Mesendoderm (in vitro differentiated cells): ENCODE results near the gene ICAM4.

Experiments used
- DNase-seq: peaks from one replicate; pipeline ENCODE4 v3.0.0; 2013
- H2AK5ac ChIP-seq: 2 replicates; pipeline ENCODE4 v1.6.1; 2013; ENCODE audit warnings: low read length, inconsistent platforms
- H2BK120ac ChIP-seq: 2 replicates; pipeline ENCODE4 v1.6.1; 2013; ENCODE audit warnings: low read depth, mild to moderate bottlenecking, low read length, moderate library complexity, mixed read lengths
- H2BK15ac ChIP-seq: replicated peaks from 2 replicates; pipeline ENCODE4 v1.6.1; 2013; ENCODE audit warnings: low read depth, mild to moderate bottlenecking, moderate library complexity
- H2BK5ac ChIP-seq: 2 replicates; pipeline ENCODE4 v1.6.1; 2013; ENCODE audit warnings: low read length, inconsistent platforms
- H3K18ac ChIP-seq: 2 replicates; pipeline ENCODE4 v1.6.1; 2013; ENCODE audit warnings: mild to moderate bottlenecking, low read length, mixed read lengths
- H3K23ac ChIP-seq: one replicate; pipeline ENCODE4 v1.6.1; 2013; ENCODE audit warnings: low read length
- H3K27ac ChIP-seq: 2 replicates; pipeline ENCODE4 v1.5.1; 2013; ENCODE audit warnings: low read depth, mild to moderate bottlenecking, inconsistent platforms, low read length, moderate library complexity
- H3K27me3 ChIP-seq: 2 replicates; pipeline ENCODE4 v1.6.1; 2013; ENCODE audit warnings: low read length, control low read depth, mild to moderate bottlenecking, inconsistent platforms; ENCODE audit not compliant: insufficient read depth, poor library complexity
- H3K36me3 ChIP-seq: 2 replicates; pipeline ENCODE4 v1.6.1; 2013; ENCODE audit warnings: low read length, inconsistent platforms; ENCODE audit not compliant: control insufficient read depth, insufficient read depth
- H3K4ac ChIP-seq: one replicate; pipeline ENCODE4 v1.6.1; 2013; ENCODE audit warnings: low read depth, mild to moderate bottlenecking, low read length, moderate library complexity
- H3K4me1 ChIP-seq: 2 replicates; pipeline ENCODE4 v1.6.1; 2013; ENCODE audit warnings: low read depth, low read length, inconsistent platforms; ENCODE audit not compliant: control insufficient read depth
- H3K4me2 ChIP-seq: 2 replicates; pipeline ENCODE4 v1.6.1; 2013; ENCODE audit warnings: low read length
- H3K4me3 ChIP-seq: 2 replicates; pipeline ENCODE4 v1.5.1; 2013; ENCODE audit warnings: mild to moderate bottlenecking, low read length
- H3K56ac ChIP-seq: one replicate; pipeline ENCODE4 v1.6.1; 2013; ENCODE audit warnings: low read length
- H3K79me1 ChIP-seq: 2 replicates; pipeline ENCODE4 v1.6.1; 2013; ENCODE audit warnings: low read length, inconsistent platforms
- H3K79me2 ChIP-seq: 2 replicates; pipeline ENCODE4 v1.6.1; 2013; ENCODE audit warnings: mild to moderate bottlenecking, low read length; ENCODE audit not compliant: control insufficient read depth, insufficient read depth
- H3K9ac ChIP-seq: 2 replicates; pipeline ENCODE4 v1.6.1; 2013; ENCODE audit warnings: low read length, inconsistent platforms
- H4K5ac ChIP-seq: one replicate; pipeline ENCODE4 v1.6.1; 2013; ENCODE audit warnings: low read length
- H4K8ac ChIP-seq: one replicate; pipeline ENCODE4 v1.6.1; 2013; ENCODE audit warnings: low read depth, mild to moderate bottlenecking, control low read depth, low read length, moderate library complexity
- WGBS: extraction: QIAGEN DNeasy Blood & Tissue Kit; methylation state at CpG from one replicate; pipeline ENCODE4 v1.1.7; 2013; ENCODE audit warnings: low lambda C conversion rate, missing lambda C conversion rate; ENCODE audit not compliant: insufficient coverage; ENCODE audit errors: extremely low coverage; 5-methylcytosine and 5-hydroxymethylcytosine counted together

Gene ICAM4

DNA sequence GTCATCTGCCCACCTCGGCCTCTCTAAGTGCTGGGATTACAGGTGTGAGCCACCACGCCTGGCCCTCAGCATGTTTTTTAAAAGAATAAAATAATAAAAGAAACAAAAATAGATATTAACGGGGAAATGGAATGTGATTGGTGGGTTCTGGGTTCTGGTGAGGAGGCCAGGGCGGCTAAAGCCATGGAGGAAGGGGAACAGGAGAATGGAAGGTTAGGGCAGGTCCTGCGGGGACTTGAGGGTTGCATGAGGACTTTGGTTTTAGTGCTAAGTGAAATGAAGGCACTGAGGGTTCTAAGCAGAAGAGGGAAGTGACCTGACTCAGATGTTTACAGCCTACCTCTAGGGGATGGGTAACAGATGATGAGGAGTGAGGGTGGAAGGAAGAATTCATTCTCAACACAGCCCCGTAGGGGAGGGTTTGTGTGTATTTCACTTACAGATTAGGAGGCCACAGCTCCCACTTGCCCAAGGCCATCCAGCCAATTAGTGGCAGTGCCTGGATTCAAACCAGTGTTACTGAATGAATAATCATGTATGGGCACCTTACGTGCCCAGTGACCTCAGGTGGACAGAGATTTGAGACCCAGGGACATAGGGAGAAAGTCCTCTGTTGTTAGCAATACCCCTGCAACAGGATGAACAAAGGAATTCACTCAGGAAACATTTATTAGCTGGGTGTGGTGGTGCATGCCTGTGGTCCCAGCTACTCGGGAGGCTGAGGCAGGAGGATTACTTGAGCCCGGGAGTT is 41.4 kb upstream of the ICAM4 start:
- no peaks in the 10 kb centered on the region for H3K4me1 ChIP-seq
- no peak overlapping the region for H2BK120ac ChIP-seq

DNA sequence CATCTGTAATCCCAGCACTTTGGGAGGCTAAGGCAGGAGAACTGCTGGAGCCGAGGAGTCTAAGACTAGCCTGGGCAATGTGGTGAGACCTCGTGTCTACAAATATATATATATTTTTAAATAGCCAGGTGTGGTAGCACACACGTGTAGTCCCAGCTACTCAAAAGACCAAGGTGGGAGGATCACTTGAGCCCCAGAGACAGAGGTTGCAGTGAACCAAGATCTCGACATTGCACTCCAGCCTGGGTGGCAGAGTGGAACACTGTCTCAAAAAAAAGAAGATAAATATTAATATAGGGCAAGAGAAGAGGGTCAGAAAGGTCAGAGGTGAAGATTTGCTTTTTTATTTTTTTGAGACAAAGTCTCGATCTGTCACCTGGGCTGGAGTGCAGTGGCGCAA is 40.2 kb upstream of the ICAM4 start:
- no peak overlapping the region for H2BK120ac ChIP-seq
- H3K4me2 ChIP-seq = no peak overlapping the region
- H3K4me3 ChIP-seq = no peak overlapping the region
- no peak overlapping the region for H4K8ac ChIP-seq
- H3K23ac ChIP-seq = no peak overlapping the region
- H4K5ac ChIP-seq = no peak overlapping the region
- no peaks in the 10 kb centered on the region for H3K79me2 ChIP-seq
- no peaks in the 10 kb centered on the region for H3K36me3 ChIP-seq
- no peaks in the 10 kb centered on the region for H3K4me1 ChIP-seq
- no peak overlapping the region for H2BK5ac ChIP-seq
- no peak overlapping the region for H3K4ac ChIP-seq
- DNase-seq = no peak
- H3K56ac ChIP-seq = no peak overlapping the region
- H3K27me3 ChIP-seq = no peaks in the 10 kb centered on the region
- WGBS = no CpG with 5 or more reads among the region's 6 CpGs
- no peak overlapping the region for H3K27ac ChIP-seq
- H3K79me1 ChIP-seq = no peaks in the 10 kb centered on the region
- no peak overlapping the region for H2BK15ac ChIP-seq
- H3K18ac ChIP-seq = no peak overlapping the region
- H2AK5ac ChIP-seq = no peak overlapping the region
- no peak overlapping the region for H3K9ac ChIP-seq

More for the DNA sequence above, 41.4 kb upstream of the ICAM4 start:
- no peak for DNase-seq
- Histone ChIP-seq H3K79me2 (no peaks in the 10 kb centered on the region), H3K79me1 (no peaks in the 10 kb centered on the region), H2BK15ac (no peak overlapping the region), H3K4me3 (no peak overlapping the region), H3K18ac (no peak overlapping the region), H3K4me2 (no peak overlapping the region), H4K8ac (no peak overlapping the region), H3K9ac (no peak overlapping the region), H2BK5ac (no peak overlapping the region), H4K5ac (no peak overlapping the region), H3K27ac (no peak overlapping the region), H2AK5ac (no peak overlapping the region), H3K4ac (no peak overlapping the region), H3K27me3 (no peaks in the 10 kb centered on the region), H3K56ac (no peak overlapping the region), H3K23ac (no peak overlapping the region), H3K36me3 (no peaks in the 10 kb centered on the region)
- no CpG with 5 or more reads among the region's 9 CpGs for WGBS

DNA sequence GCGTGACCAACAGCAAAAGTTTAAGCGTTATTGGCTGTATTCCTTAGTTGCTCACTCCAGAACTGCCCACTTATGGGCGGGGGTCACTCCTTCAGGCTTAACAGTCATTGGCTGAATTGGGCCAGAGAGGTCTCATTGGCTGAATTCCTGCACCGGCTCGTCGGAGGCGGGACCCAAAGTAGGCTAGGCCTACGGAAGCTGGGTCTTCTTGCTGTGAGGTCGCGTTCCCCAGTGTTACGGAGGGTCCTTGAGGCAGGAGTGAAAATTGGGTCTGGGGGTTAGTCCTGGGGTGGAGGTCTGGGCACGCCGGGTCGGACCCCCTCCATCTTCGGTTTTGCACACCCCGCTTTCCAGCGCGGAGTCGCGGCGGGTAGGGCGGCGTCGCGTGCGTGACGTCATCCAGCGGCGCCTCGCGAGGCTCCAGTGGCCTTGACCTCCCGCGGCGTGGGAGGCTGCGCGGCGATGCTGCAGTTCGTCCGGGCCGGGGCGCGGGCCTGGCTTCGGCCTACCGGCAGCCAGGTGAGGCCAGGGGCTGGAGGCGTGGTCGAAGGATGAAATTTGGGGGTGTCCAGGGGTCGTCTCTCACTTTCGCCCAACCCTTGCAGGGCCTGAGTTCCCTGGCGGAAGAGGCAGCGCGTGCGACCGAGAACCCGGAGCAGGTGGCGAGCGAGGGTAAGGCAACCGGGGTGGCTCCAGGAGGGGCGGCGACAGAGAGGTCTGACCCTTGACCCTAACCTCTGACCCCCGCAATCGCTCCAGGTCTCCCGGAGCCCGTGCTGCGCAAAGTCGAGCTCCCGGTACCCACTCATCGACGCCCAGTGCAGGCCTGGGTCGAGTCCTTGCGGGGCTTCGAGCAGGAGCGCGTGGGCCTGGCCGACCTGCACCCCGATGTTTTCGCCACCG is 34.7 kb upstream of the ICAM4 start, which contains the start of gene MRPL4:
TSS of gene MRPL4 (plus strand) at position 423 of the 903 bp plus-strand sequence. CDS start at position 463, 40 bp downstream.
- no peak within 1 kb of the TSS for H3K27ac ChIP-seq
- H2BK15ac ChIP-seq = no peak within 1 kb of the TSS
- H3K9ac ChIP-seq = peak within 1 kb of the TSS; percentile 76
- peak within 1 kb of the TSS; percentile 17 for H3K4ac ChIP-seq
- WGBS = no CpG with 5 or more reads among the region's 77 CpGs
- peak within 1 kb of the TSS; percentile 59 for H3K4me2 ChIP-seq
- peaks cover 4% of the 10 kb centered on the region for H3K79me2 ChIP-seq
- peak within 1 kb of the TSS; percentile 56 for H3K4me3 ChIP-seq
- peaks cover 4% of the 10 kb centered on the region for H3K79me1 ChIP-seq
- peak within 1 kb of the TSS; percentile 87 for H3K56ac ChIP-seq
- H2BK5ac ChIP-seq = peak within 1 kb of the TSS; percentile 1
- H4K8ac ChIP-seq = no peak within 1 kb of the TSS
- H3K18ac ChIP-seq = peak within 1 kb of the TSS; percentile 70
- no peak within 1 kb of the TSS for H3K23ac ChIP-seq
- H4K5ac ChIP-seq = no peak within 1 kb of the TSS
- peak; percentile 100 for DNase-seq
- no peaks in the 10 kb centered on the region for H3K4me1 ChIP-seq
- no peak within 1 kb of the TSS for H2AK5ac ChIP-seq
- no peaks in the 10 kb centered on the region for H3K27me3 ChIP-seq
- peaks cover 5% of the 10 kb centered on the region for H3K36me3 ChIP-seq
- no peak within 1 kb of the TSS for H2BK120ac ChIP-seq

DNA sequence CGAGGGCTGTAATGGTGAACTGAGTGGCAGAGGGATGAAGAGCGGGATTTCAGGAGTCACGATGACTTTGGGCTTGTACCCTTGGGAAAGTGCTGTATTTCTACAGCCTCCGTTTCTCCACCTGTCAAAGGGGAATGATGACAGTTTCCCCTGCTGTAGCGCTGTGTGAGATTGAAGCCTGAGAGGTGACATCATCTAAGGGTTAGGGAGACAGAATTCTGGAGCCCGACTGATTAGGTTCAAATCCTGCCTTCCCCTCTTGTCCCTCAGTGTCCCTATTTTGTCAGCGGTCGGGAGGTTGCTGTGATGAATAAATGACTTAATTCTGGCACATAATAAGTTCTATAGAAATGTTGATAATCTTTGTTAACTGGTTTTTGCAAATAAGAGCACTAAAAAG is 34.0 kb upstream of the ICAM4 start:
- Histone ChIP-seq H3K79me1 (peaks cover 4% of the 10 kb centered on the region), H3K27ac (no peak overlapping the region), H4K8ac (no peak overlapping the region), H3K27me3 (no peaks in the 10 kb centered on the region), H3K18ac (no peak overlapping the region), H2BK15ac (no peak overlapping the region), H2AK5ac (no peak overlapping the region), H4K5ac (no peak overlapping the region), H2BK5ac (no peak overlapping the region), H3K4me1 (no peaks in the 10 kb centered on the region), H3K79me2 (peaks cover 4% of the 10 kb centered on the region), H3K36me3 (peaks cover 5% of the 10 kb centered on the region), H3K4me2 (peak overlapping the region; percentile 59), H3K56ac (peak overlapping the region; percentile 87), H3K4me3 (peak overlapping the region; percentile 56), H3K4ac (peak overlapping the region; percentile 17), H3K9ac (peak overlapping the region; percentile 76), H3K23ac (no peak overlapping the region), H2BK120ac (no peak overlapping the region)
- no peak for DNase-seq
- WGBS = no CpG with 5 or more reads among the region's 8 CpGs

DNA sequence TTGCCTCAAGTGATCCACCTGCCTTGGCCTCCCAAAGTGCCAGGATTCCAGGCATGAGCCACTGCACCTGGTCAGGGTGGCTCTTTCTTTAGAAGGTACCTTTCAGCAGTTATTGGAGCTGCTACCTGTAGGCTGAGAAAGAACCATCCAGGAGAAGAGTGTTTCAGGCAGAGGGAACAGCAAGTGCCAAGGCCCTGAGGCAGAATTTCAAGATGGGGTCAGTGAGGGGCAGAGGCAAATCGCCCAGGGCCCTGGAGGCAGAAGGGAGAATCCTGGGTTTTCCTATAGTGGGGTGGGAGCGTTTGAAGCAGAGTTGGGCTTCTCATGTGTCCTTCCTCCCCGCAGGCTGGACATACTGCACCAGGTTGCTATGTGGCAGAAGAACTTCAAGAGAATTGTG is 32.5 kb upstream of the ICAM4 start:
- DNase-seq = no peak
- no peak overlapping the region for H2AK5ac ChIP-seq
- H3K79me1 ChIP-seq = peaks cover 4% of the 10 kb centered on the region
- H3K18ac ChIP-seq = no peak overlapping the region
- peaks cover 5% of the 10 kb centered on the region for H3K36me3 ChIP-seq
- no peak overlapping the region for H2BK15ac ChIP-seq
- no peak overlapping the region for H3K23ac ChIP-seq
- H3K4me3 ChIP-seq = no peak overlapping the region
- H3K9ac ChIP-seq = no peak overlapping the region
- H3K79me2 ChIP-seq = peaks cover 4% of the 10 kb centered on the region
- no peak overlapping the region for H3K27ac ChIP-seq
- no peak overlapping the region for H4K8ac ChIP-seq
- H3K4ac ChIP-seq = no peak overlapping the region
- no peaks in the 10 kb centered on the region for H3K4me1 ChIP-seq
- no CpG with 5 or more reads among the region's 3 CpGs for WGBS
- H4K5ac ChIP-seq = no peak overlapping the region
- H3K56ac ChIP-seq = no peak overlapping the region
- H3K27me3 ChIP-seq = no peaks in the 10 kb centered on the region
- no peak overlapping the region for H2BK5ac ChIP-seq
- H2BK120ac ChIP-seq = no peak overlapping the region
- H3K4me2 ChIP-seq = no peak overlapping the region
